NT2/D1 (cell line): Measurements from ENCODE around the gene KLK1.

Experiments
- SUZ12 ChIP-seq: IDR thresholded peaks from 2 replicates; pipeline ENCODE4 v1.6.1; 2011; ENCODE audit not compliant: insufficient read length, insufficient read depth; ENCODE audit errors: extremely low read depth
- YY1 ChIP-seq: IDR thresholded peaks from 2 replicates; pipeline ENCODE4 v1.6.1; 2011; ENCODE audit not compliant: insufficient read length, insufficient read depth
- ZNF274 ChIP-seq: IDR thresholded peaks from 2 replicates; pipeline ENCODE4 v1.6.1; 2011; ENCODE audit warnings: mild to moderate bottlenecking, low read depth, low read length

DNA sequence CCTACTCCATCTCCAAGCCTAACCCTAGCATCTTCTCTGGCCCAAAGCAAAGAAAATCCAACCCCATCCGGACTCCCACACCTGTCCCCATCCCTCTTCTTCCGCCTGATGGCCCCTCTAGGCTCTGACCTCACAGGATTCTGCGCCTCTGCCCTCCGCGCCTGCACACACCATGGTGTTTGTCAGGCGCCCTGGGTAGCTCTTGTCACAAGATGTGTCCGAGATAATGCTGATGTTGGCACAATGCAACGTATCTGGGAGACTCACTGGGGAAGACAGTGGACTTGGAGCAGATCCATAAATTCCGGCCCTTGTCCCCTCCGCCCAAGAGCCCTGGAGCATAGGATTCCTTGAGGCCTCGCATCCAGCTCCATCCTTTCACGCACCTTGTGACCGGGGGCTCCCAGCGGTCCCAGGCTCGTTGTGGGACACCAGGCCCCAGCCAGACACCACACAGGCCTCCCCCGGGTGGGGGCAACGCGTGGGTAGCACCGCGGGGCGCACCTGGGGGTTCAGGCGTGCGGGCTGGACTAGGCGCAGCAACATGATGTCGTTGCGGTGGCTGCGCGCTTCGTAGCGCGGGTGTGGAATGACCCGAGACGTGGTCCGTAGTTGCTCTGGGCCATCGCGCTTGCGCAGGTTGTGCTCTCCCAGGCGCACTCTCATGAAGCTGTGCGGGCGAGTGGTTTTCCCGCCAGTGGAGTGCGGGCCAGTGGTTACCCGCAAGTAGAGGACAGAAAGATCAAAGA, 3.1 kb upstream of the KLK1 start:
- TF ChIP-seq ZNF274 (no peak), SUZ12 (no peak), YY1 (no peak)
